ENCODE results near the gene ZNF705A.

DNA sequence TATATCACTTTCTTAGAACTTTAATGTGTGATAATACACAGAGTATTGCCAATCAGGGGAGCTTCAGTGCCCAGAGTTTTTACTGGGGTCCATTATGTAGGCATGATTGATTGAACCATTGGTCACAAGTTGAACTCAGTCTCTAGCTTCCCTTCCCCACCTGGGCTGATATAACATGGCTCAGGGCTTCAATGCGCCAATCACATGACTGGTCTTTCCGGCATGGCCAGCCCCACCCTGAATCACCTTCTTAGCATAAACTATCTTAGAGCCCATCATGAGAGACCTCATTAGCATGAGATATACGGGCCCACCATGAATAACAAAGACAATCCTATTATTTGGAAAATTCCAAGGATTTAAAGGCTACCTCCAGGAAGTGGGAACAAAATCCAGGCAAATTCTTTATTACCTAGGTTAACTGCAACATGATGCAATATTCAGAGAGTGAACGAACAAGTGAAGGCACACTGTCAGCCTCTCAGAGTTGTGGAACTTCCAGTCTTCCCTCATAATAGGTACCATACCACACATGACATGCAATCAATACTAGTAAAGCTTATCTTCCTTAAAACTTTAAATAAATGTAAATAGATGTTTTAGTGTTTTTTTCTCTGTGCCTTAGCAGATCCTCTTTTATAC, 36.6 kb upstream of the ZNF705A start:
- no peak for TF ChIP-seq EZH2phosphoT487 (IDR thresholded peaks at IDR 0.05)
- TF ChIP-seq CTCF (IDR thresholded peaks at IDR 0.05), result no peak
- TF ChIP-seq EZH2 (IDR thresholded peaks at IDR 0.05), result no peak
